ENCODE data around the gene CCDC73.
"Not testable (repeated sequence)": the region's sequence is repeated elsewhere in the genome, so short reads cannot be mapped to it uniquely, and the experiment has no call there.

CCDC73 gene

DNA sequence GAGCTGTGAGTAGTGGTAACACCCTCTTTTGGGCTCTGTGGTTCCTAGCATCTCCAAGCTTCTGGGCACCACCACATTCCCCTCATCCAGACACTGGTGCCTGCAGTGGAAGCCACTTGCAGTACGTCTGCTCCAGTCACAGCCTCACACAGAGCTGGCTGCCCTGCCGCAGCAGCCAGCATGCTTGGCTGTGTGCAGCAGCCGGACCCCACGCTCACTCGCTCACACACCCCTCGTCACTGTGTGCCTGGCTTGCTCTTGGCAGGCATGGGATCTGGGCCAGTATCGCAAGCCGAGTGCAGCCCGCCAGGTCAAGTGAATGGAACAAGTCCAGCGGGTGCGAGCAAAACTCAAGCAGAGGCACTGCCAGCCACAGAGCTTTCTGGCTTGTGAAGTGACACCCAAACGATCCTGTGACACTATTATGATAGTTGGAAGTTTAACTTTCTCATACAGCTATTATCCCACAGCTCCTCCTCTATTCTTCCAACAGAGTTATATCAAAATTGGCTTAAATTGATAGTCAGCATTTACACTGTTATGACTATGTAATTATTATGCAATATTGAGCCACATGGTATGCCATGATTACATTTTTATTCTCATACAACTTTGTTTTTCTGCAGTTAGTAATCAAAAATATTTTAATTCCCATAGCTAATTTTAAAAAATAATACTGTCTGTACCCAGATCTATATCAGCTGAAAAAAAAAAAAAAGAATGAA is 89.0 kb downstream of the CCDC73 start:
- no peak for DNase-seq (ENCODE audit: low read depth)

DNA sequence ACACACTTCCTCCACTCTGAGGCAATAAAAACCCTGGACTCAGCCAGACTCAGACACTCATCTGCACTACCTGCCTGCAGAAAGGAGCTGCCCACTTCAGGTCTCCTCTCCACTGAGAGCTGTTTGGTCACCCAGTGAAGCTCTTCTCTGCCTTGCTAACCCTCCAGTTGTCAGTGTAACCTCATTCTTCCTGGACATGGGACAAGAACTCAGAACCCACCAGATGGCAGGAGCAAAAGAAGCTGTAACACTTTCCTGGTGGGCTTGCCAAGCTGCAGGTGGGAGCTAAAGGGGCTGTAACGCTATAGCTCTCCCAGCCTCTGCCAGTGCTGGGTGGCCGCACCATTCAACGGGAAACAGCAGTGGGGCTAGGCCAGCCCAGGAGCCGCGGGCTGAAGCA is 89.7 kb downstream of the CCDC73 start:
- DNase-seq (ENCODE audit: low read depth), result no peak

DNA sequence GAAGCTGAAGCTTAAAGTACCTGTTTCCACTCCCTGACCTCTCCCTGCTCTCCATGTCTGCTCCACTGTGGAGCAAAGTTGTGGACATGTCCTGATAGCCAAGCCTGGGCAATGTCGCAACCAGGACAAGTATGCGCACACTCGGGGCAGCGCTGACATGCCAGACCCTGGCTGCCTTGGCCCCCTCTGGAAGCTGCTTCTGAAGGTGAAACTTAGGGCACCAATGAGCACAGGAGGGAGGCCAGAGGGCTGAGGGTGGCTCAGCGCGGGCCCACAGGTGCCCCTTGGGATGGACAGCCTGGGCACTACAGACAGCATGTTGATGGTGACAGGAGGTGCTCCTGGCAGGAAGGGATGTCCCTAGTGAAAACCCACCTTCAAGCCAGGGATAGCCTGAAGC is 90.2 kb downstream of the CCDC73 start:
- DNase-seq (ENCODE audit: low read depth), result no peak

DNA sequence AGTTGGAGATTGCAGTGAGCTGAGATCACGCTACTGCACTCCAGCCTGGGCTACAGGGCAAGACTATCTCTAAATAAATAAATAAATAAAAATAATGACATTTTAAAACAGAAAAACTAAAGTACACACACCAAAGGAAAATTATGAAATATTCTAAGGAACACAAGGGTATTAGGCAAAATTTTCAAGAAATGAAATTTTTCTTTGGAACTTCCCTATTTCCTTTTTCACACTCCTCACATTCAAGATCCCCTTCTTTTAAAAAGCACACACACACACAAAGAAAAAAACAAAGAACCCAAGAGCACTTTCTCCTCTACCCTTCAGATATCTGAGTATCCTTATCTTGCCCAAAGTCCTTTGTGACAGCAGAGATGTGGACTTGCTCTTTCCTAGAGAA is 92.8 kb downstream of the CCDC73 start:
- DNase-seq (ENCODE audit: low read depth), result no peak

DNA sequence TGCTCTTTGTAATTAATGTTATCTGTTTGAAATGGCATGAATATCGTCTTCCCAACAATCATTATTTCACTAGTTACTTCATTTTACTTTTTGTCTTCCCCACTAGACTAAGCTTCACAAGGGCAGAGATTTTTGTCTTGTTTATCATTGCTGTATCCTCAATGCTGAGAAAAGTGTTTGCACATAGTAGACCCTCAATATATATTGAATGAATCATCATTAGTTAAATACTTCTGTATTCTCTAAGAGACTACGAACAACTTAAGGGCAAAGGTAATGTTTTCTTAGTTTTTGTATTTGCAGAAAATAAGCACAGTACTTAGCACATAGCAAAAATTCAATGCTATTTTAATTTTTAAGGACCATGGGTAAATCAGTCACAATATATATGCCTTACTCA is 95.9 kb downstream of the CCDC73 start:
- DNase-seq (ENCODE audit: low read depth), result no peak

DNA sequence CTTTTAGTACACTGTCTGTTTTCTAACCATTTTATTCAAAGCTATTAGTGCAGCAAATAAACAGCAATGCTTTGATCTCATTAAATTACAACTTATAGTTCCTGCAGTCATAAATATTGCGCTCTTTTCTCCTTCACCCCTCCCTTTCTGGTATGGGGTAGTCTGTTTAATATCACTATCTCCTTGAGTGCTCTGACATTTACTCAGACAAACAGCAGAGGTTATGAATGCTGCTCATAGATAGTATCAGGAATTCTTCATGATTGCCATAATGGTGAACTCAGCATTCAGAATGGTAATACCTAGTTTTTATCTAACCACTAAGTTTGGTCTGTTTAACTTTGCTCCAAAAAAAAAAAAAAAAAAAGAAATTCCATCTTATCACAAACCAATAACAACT is 123.4 kb downstream of the CCDC73 start:
- no peak for DNase-seq (ENCODE audit: low read depth)

DNA sequence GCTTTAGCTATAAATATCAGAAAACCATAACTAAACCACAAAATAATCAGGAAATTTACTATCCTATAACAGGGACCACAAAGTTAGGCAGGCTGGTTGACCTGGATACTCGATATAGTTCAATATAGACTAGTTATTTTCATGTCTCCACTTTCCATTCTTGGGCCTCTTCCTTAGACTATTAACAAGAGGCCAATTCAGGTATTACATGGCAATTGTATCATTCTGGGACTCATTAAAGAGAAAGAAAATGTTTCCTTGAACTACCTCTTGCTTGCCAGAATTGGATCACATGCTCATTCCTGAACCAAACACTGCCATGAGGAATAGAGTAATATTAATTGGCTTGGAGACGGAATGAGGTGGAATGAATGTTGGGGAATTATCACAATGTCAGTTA is 134.8 kb downstream of the CCDC73 start:
- DNase-seq (ENCODE audit: low read depth), result no peak

DNA sequence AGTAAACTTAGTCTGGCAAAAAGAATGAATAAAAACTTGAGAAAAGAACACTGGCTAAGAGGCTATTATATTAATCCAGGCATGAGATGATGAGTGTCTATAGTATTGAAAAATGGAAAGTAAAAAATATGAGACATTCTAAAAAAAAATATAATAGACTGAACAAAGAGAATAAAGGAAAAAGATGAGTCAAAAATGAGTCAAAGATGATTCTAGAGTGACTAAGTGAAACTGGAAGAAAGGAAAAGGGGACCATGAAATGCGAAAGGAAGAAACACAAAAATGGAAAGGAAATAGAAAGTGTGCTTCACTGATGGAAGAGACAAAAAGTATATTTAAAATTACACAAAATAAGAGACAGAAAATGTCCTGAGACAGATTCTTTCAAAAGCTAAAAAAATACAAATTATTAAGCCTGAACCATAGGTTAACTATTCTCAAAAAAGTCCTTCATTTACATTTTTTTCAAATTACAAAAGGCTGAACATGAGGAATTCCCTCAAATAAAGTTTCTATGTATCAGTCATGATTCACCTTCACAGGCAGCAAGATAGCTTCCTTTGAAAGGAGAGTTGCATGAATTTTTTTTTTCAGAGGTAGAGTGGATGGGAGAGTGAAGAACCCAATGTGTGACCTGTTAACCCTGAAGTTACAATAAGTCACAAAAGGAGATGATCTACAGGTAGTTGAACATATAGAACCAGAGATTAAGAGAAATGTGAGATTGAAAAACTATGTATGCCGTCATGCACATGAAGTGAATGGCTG is 135.6 kb downstream of the CCDC73 start:
- no peak for DNase-seq (ENCODE audit: low read depth)

DNA sequence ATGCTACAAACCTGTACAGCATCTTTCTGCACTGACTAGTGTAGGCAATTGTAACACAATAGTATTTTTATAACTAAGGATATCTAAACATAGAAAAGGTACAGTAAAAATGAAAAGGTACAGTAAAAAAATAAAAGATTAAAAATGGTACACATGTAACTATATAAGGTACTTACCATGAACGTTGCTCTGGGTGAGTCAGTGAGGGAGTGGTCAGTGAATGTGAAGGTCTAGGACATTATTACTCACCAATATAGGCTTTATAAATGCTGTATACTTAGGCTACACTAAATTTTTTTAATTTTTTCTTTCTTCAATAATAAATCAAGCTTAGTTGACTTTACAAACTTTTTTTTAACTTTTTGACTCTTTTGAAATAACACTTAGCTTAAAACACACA is 150.9 kb downstream of the CCDC73 start:
- DNase-seq (ENCODE audit: low read depth), result no peak

DNA sequence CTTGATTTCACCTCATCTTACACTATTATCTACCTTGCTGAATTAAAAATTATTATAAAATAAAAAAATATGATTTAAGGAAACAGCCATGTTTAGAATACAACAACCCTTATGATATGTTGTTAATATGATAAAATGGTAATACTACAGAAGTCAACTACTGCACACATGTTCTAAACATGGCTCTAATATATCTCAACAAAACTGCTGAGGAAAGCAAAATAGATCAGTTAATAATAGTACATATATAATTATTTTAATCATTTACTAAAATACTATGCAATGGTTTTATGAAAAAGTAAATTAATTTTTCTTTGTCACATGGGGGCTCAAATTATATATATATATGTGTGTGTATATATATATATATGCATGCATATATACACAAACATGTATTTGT is 153.1 kb downstream of the CCDC73 start:
- DNase-seq (ENCODE audit: low read depth), result no peak

DNA sequence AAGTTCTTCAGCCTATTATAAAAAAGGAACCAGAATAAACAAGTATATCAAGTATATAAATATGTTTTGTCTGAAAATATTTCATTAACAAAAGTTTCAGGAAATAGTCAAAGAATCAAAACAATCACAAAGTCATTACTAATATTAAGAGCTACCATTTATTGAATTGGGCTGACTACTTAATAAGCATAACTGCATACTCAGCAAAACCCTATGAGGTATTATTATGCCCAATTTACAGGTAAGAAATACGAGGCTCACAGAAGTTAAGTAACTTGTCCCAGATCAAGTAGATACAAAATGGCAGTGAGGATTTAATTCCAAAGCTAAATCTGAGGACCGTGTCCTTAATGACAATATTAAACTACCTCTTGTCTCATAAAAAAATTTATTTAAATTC is 158.6 kb downstream of the CCDC73 start:
- DNase-seq (ENCODE audit: low read depth), result no peak

DNA sequence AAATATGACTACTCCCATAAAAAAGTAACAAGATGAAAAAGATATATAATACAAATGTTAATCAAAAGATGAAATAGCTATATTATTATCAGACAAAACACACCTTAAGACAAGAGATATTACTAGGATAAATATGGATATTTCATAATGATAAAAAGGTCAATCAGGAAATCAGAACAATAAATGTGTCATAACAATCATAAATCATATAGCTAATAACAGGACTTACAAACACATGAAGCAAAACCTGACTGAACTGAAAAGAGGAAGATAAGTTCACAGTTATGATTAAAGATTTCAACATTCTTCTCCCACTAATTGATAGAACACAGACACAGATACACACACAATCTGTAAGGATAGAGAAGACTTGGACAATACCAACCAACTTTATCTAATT is 163.6 kb downstream of the CCDC73 start:
- no peak for DNase-seq (ENCODE audit: low read depth)

DNA sequence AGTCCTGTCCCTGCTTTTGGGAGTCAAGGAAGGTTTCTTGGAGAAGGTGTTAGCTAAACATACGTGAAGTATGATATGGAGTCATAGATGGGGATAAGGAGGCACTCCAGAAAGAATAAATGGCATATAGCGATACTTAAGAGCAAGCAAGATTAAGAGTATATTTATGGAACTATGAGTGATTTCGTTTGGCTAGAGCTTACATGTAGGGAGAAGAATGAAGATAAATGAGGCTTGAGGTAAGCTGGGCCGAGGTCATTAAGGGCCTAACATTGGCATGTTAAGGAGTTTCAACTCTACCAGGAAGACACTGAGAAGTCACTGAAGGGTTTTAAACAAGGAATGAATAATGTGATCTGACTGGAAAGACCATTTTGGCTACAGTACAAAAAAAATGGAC is 177.6 kb downstream of the CCDC73 start:
- no peak for DNase-seq (ENCODE audit: low read depth)

DNA sequence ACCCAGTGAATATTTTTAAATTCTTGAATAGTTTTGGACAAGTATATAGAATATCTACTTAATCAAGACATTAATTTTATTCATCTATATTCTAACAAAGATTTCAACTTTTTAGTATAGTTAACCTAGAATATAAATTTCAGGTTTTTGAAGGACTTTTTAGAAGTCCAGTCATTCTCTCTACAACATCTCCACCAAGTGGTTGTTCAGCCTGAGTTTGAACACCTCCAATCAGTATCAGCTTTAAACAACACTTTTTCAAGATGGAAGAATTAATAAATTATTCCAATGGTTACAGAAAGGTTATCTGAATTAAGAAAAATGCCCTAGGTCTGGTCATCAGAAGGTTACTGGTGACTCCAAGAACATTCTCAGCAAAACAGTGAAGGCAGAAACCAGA is 179.0 kb downstream of the CCDC73 start:
- no peak for DNase-seq (ENCODE audit: low read depth)

DNA sequence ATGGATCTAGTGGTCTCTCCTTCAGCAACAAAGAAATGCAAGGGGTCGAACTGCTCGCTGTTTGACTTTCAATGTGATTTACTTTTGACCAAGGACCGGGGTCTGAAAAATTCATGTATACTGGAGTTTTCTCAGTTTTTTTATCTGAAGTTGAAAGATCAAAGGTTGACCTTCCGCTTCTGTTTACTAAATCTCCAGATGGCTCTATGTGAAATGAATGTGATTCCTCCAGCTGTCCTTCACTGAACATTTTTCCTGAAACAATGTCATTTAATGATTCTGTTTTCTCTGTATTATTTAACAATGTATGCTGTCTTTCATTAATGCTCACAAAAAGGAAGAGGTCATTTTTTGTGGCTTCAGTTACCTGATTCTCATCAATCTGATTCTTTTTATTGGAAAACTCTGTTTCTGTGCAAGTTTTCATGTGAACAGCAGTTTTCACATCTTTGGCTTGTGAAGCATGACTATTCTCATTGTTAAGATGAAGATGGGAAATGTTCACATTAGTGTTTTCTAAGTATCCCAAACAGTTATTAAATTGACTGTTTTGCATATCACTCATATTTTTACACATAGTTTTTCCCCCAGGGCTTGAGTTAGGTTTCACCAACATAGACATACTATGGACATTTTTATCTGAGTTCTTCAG is 180.8 kb downstream of the CCDC73 start:
- no peak for DNase-seq (ENCODE audit: low read depth)

DNA sequence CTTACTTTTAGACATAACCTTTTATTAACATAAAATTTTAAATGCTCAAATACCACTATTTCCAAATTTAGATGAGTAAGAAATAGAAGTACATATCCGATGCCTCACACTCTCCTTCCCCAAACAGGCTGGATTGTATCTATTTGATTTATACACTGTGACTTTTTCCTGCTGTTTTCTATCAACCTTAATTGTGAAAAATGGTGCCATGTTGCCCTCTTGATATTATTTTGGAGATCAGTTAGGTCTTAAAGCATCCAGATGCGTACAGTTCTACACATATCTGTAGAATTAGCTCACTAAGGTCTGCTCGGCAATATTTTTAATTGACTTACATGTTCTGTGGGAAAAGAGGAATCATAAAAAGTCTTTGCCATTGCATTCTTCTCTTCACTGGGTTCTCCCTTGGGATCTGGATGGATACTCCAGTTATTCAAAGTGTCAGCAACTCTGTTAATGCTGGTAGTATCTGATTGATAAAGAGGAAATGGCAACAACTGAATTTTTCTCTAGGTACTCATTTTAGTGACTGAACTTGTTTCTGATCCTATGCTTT is 183.6 kb downstream of the CCDC73 start:
- no peak for DNase-seq (ENCODE audit: low read depth)

DNA sequence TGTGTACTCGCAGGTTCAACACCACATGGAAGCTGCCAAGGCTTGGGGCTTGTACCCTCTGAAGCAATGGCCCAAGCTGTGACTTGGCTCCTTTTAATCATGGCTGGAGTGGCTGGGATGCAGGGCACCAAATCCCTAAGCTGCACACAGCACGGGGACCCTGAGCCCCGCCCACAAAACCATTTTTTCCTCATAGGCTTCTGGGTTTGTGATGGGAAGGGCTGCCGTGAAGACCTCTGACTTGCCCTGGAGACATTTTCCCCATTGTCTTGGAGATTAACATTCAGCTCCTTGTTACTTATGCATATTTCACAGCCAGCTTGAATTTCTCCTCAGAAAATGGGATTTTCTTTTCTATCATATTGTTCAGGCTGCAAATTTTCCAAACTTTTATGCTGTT is 185.6 kb downstream of the CCDC73 start:
- not testable (repeated sequence) for DNase-seq (ENCODE audit: low read depth)

DNA sequence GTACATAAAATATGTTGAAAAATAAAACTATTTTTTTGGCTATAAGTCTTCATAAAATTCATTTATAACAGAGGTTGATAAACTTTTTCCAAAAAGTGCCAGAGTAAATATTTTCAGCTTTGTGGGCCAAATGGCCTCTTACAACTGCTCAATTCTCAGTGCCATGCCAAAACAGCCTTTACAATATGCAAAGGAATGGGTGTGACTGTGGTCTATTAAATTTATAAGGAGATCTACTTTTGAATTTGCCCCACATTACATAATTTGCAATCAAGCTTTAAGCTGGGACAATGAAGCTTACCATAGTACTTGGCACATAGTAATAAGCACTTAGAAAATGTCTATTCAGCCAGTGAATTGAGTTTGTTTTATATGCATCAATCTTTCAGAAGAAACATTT is 188.2 kb downstream of the CCDC73 start:
- no peak for DNase-seq (ENCODE audit: low read depth)

DNA sequence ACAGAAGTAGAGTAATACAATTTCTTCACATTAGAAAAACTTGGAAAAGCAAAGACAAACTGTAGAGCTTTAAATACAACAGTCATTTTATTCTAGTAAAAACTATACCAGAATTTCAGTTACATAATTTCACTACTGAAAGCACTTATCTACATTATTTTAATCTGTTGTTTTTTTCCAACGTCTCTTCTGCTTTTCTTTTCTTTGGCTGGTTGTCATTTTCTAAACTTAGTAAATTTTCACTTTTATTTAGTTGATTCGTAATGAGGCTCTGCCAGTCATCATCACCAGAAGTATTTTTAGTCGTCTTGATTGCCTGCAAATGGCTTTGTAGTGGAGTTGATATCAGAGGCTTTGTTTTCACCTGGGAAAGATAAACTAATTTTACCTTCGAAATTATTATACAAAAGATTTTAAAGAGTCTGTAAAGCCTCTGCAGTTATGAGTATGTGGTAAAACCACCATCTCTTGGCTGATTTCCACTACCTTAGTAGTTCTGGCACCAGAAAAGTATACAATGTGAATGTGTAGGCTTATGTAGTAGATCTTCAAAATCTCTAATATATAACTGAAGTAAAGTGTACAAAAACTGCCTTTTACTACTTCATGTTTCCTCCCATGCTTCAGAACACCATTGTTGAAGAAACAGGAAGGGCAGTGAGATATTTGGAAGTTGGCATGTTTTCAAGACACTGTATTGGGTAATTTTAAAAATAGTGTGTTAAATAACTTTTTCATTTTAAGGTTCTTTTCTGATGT is 191.6 kb downstream of the CCDC73 start:
- DNase-seq (ENCODE audit: low read depth), result no peak

DNA sequence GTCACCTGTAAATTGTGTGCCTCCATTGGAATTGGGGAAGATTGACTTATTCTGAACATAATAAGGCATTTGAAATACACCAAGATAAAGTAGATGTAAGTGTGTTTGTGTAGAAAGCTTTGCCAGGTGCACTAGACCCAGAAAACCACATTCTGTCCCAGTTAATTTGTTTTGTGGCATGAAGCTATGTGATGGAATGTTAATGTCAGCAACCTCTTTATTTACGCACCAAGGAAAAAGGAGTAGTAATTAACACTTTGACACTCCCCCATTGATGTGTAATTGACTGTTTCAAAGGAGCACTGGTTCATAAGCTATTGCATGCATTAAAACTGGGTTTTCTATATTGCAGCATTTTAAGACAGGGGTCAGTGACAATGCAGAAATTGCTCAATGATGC is 196.5 kb downstream of the CCDC73 start:
- DNase-seq (ENCODE audit: low read depth), result no peak

DNA sequence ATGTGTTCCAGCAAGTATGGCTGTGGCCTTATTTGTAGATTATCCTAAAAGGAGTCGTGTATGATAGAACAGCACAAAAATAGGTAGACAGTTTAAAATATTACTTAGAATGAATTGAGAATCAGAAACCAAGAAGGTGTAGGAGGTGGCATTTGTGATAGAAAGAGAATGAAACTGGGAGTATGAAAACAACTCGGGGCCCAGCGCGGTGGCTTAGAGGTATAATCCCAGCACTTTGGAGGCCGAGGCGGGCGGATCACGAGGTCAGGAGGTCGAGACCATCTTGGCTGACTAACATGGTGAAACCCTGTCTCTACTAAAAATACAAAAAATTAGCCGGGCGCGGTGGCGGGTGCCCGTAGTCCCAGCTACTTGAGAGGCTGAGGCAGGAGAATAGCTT is 198.3 kb downstream of the CCDC73 start:
- not testable (repeated sequence) for DNase-seq (ENCODE audit: low read depth)

DNA sequence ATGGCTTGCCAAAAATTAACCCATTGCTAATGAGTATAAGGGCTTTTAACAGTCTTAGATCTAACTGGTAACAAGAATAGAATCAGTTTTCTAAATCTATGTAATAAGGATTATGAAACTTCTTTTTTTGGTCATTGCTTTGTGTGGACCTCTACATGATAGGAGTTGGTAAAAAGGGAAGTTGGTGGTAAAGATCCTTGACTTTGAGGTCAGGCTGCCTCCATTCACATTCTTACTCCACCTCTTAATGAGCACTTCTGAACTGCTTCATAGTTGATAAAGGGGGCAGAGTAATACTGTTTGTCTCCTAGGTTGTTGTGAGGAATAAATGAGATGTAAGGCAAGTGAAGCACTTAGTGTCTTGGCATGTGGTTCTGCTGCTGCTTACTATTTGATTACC is 200.2 kb downstream of the CCDC73 start:
- no peak for DNase-seq (ENCODE audit: low read depth)

Data from fibroblast of the conjunctiva (primary cell).